ENCODE data around the gene ACSS3. TPM values are rescaled to one million over a fixed set of nuclear protein-coding genes. Genes with fewer than 3 reads are reported as not detected.

ACSS3 gene
- total and polyA plus RNA-seq, 10 of the 15 experiments (the other 5 are each of a cell fraction or from before 2014, with no cell fraction given): 0.06 to 0.31 TPM; not detected in 8

- intact Hi-C loops (cut with micrococcal nuclease; ENCODE audit: unreplicated experiment): no loop called here
- Histone ChIP-seq H3K4me2 (ENCODE audit: control insufficient read depth, insufficient read depth) (no peak overlapping the region), H3K9me3 (replicated peaks; ENCODE audit: control insufficient read depth, insufficient read depth, low read length) (no peaks in the 10 kb centered on the region), H3K9ac (ENCODE audit: control insufficient read depth, insufficient read depth, low read length) (no peak overlapping the region), H3K36me3 (ENCODE audit: control insufficient read depth in 2 of 2, insufficient read depth in 2 of 2, low read length in 1 of 2) (no peaks in the 10 kb centered on the region), H4K20me1 (ENCODE audit: control insufficient read depth, insufficient read depth) (no peaks in the 10 kb centered on the region), H3K27me3 (replicated peaks in 1 of 2; ENCODE audit: control insufficient read depth in 2 of 2, insufficient read depth in 2 of 2, low read length in 1 of 2) (no peaks in the 10 kb centered on the region), H3K27ac (ENCODE audit: control insufficient read depth, insufficient read depth) (no peak overlapping the region), H3K4me3 (no peak overlapping the region), H3K4me1 (ENCODE audit: control insufficient read depth, insufficient read depth, low read length) (no peaks in the 10 kb centered on the region), H3K79me2 (ENCODE audit: control insufficient read depth, insufficient read depth, low read length) (no peaks in the 10 kb centered on the region), H2AFZ (ENCODE audit: control insufficient read depth, low read depth, low read length) (no peak overlapping the region)
- TF ChIP-seq ZNF687 (IDR thresholded peaks at IDR 0.05) (no peak), ZBTB40 (IDR thresholded peaks at IDR 0.05; ENCODE audit: borderline replicate concordance) (no peak), CHD4 (IDR thresholded peaks at IDR 0.05) (no peak), YY1 (IDR thresholded peaks at IDR 0.05; ENCODE audit: low read depth, low read length) (no peak), SREBF1 (IDR thresholded peaks at IDR 0.05; ENCODE audit: low read length) (no peak), NR2C2 (IDR thresholded peaks at IDR 0.05; ENCODE audit: borderline replicate concordance, control insufficient read depth, insufficient read length, low read depth) (no peak), RCOR1 (conservative IDR thresholded peaks at IDR 0.05; ENCODE audit: low read depth, low read length) (no peak), FOXK2 (IDR thresholded peaks at IDR 0.05) (no peak), CBFB (IDR thresholded peaks at IDR 0.05; ENCODE audit: low read depth) (no peak), SMC3 (IDR thresholded peaks at IDR 0.05; ENCODE audit: borderline replicate concordance, low read length) (no peak), TARDBP (IDR thresholded peaks at IDR 0.05; ENCODE audit: borderline replicate concordance) (no peak)
- no TSS peak for BruUV-seq (replicated peaks)
- no peak for FAIRE-seq
- in situ Hi-C loops (cut with MboI): no loop called here
- ChIA-PET RAD21 (ENCODE audit: unreplicated experiment) (no interaction called here), POLR2A (no interaction called here), SMC1A (ENCODE audit: uncharacterized antibody, unreplicated experiment) (no interaction called here), CTCF (interaction anchor here (1.5 kb wide), 1 partner anchor 14 kb away, joined by 4 read pairs; no protein-coding TSS in a partner anchor)
- 0% methylated on average over 2 of the region's 2 CpGs for WGBS (ENCODE audit: insufficient coverage, insufficient replicate concordance, low lambda C conversion rate, missing lambda C conversion rate)
- ATAC-seq: no peak
- no peak for DNase-seq (ENCODE audit: low read depth, low spot score)
Observed at GRCh38 chr12:81296556-81297305, 218.9 kb downstream of the ACSS3 start.
